ENCODE data around the gene BROX.
A peak's percentile ranks its signal among the peaks of the same experiment; 100 is the strongest.

BROX gene

GRCh38 chr1:222691016-222691415 is 21.3 kb upstream of the BROX start:
- DNase-seq (ENCODE audit: low read depth, low spot score), result no peak
- no peak for TF ChIP-seq CTCF (IDR thresholded peaks at IDR 0.05; ENCODE audit: low read depth, low read length)
- H3K4me3 ChIP-seq (ENCODE audit: low read depth, low read length), result no peak overlapping the region
- in situ Hi-C loops (cut with HindIII; ENCODE audit: low sequenced_read_pairs), result no loop called here

GRCh38 chr1:222694927-222695326 is 17.4 kb upstream of the BROX start:
- no peak for TF ChIP-seq CTCF (IDR thresholded peaks at IDR 0.05; ENCODE audit: low read depth, low read length)
- no peak overlapping the region for H3K4me3 ChIP-seq (ENCODE audit: low read depth, low read length)
- in situ Hi-C loops (cut with HindIII; ENCODE audit: low sequenced_read_pairs), result no loop called here
- DNase-seq (ENCODE audit: low read depth, low spot score), result no peak

- in situ Hi-C loops (cut with HindIII; ENCODE audit: low sequenced_read_pairs), result no loop called here
- H3K4me3 ChIP-seq (ENCODE audit: low read depth, low read length), result no peak overlapping the region
- TF ChIP-seq CTCF (IDR thresholded peaks at IDR 0.05; ENCODE audit: low read depth, low read length), result no peak
- no peak for DNase-seq (ENCODE audit: low read depth, low spot score)
Measured at GRCh38 chr1:222696741-222697140, 15.6 kb upstream of the BROX start.

- TF ChIP-seq CTCF (IDR thresholded peaks at IDR 0.05; ENCODE audit: low read depth, low read length), result no peak
- no peak overlapping the region for H3K4me3 ChIP-seq (ENCODE audit: low read depth, low read length)
- no peak for DNase-seq (ENCODE audit: low read depth, low spot score)
- in situ Hi-C loops (cut with HindIII; ENCODE audit: low sequenced_read_pairs), result no loop called here
Measured at GRCh38 chr1:222697203-222697602, 15.2 kb upstream of the BROX start.

- in situ Hi-C loops (cut with HindIII; ENCODE audit: low sequenced_read_pairs), result no loop called here
- H3K4me3 ChIP-seq (ENCODE audit: low read depth, low read length), result no peak overlapping the region
- no peak for TF ChIP-seq CTCF (IDR thresholded peaks at IDR 0.05; ENCODE audit: low read depth, low read length)
- DNase-seq (ENCODE audit: low read depth, low spot score), result peak; percentile 29
Measured at GRCh38 chr1:222697826-222698225, 14.5 kb upstream of the BROX start.

- in situ Hi-C loops (cut with HindIII; ENCODE audit: low sequenced_read_pairs), result no loop called here
- H3K4me3 ChIP-seq (ENCODE audit: low read depth, low read length), result no peak overlapping the region
- no peak for TF ChIP-seq CTCF (IDR thresholded peaks at IDR 0.05; ENCODE audit: low read depth, low read length)
- no peak for DNase-seq (ENCODE audit: low read depth, low spot score)
Measured at GRCh38 chr1:222702210-222702609, 10.2 kb upstream of the BROX start.

- no peak for TF ChIP-seq CTCF (IDR thresholded peaks at IDR 0.05; ENCODE audit: low read depth, low read length)
- in situ Hi-C loops (cut with HindIII; ENCODE audit: low sequenced_read_pairs), result no loop called here
- DNase-seq (ENCODE audit: low read depth, low spot score), result no peak
- no peak overlapping the region for H3K4me3 ChIP-seq (ENCODE audit: low read depth, low read length)
Measured at GRCh38 chr1:222704260-222704659, 8.1 kb upstream of the BROX start.
